GM19438 (cell line): ENCODE measurements around the gene TBL2.
"Not testable (repeated sequence)": the region's sequence is repeated elsewhere in the genome, so short reads cannot be mapped to it uniquely, and the experiment has no call there.

Source experiments
- ATAC-seq: cut with Tn5 transposase; IDR thresholded peaks from one replicate; pipeline ENCODE4 v1.9.1; 2021; ENCODE audit warnings: low read depth; ENCODE audit not compliant: unreplicated experiment

TBL2 gene

GRCh38 chr7:73537051-73537450, 41.3 kb downstream of the TBL2 start:
- no peak for ATAC-seq

DNA sequence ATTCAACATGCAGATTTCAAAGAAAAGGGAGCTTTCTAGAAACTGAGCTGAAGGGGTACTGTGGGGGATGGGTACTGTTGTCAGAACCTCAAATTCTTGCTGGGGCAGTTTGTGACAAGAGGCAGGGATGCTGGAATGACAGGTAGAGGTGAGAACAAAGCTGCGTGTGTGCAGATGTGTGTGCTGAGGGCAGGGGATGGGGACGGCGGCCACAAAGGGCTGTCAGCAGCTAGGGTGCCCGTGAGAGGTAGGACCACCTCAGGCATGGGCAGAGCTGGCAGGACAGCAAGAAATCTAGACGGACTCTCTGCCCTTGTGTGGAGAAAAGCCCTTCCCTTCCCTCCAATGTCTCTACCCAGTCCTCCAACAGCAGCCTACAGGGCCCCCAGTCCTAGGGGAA, 41.9 kb downstream of the TBL2 start:
- ATAC-seq: no peak

- ATAC-seq: not testable (repeated sequence)
These were observed 42.5 kb downstream of the TBL2 start for GRCh38 chr7:73535918-73536317.

DNA sequence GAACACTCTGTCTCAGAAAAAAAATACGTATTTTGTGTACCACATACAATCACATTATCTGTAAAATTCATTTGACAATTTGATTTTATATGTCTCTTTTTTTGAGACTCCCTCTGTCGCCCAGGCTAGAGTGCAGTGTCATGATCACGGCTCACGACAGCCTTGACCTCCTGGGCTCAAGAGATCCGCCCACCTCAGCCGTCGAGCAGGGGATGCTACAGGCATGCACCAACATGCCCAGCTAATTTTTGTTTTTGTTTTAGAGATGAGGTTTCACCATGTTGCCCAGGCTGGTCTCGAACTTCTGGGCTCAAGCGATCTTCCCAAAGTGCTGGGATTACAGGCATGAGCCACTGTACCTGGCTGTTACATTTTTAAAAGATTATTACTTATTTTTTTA, 44.6 kb downstream of the TBL2 start:
- no peak for ATAC-seq

DNA sequence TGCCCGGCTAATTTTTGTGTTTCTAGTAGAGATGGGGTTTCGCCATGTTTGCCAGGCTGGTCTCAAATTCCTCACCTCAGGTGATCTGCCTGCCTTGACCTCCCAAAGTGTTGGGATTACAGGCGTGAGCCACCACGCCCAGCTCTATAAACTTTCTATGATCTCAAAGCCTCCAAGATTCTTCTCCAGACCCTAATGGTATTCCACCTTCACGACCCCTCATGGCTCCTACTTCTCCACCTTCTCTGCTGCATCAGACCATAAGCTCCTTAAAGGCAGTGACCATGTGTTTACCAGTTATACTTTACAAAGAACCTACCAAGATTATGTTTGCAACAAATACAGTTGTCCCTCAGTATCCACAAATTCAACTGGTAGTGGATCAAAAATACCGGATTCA, 46.2 kb downstream of the TBL2 start:
- no peak for ATAC-seq

- ATAC-seq: no peak
These were observed 47.6 kb downstream of the TBL2 start for GRCh38 chr7:73530800-73531199.

- ATAC-seq: no peak
These were observed 51.2 kb downstream of the TBL2 start for GRCh38 chr7:73526896-73527821.

- not testable (repeated sequence) for ATAC-seq
These were observed 52.3 kb downstream of the TBL2 start for GRCh38 chr7:73526158-73526494.

DNA sequence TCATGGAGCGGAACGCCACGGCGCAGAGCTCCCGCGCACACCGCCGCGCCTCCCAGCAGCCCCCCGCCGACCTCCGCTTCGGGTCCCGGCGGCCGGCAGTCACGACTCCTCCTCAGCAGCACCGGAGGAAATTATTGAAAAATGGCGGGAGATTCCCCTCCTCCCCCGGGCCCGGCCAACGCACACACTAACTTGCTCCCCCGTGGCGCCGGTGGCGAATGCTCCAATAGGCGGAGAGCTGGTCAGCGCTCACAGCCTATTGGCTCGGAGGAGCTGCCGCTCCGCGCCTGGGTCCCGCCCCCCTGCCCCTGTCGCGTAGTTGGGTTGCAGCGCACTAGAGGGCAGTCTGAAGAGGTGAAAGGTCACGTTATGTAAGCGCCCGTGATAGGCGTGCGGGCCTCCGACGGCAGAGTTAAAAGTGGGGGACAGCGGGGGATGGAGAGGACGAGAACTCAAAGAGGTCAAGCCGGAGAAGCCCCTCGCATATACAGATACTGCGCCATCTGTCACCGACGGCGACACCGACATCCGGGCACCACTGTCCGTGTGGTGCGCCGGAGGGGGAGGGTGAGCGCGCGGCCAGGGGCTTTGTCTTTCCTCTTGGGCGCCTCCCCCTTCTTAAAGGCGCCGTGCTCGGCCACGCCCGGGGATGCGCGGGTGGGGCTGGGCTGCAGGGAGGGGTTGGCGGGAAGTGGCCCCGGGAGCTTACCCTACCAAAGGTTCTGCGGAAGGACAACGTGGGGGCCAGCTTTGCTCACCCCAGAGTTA, 56.1 kb downstream of the TBL2 start, which contains the start of gene BAZ1B:
Gene BAZ1B (minus strand): TSS at position 189 of the 768 bp plus-strand sequence. CDS start 360 bp downstream, outside the sequence.
- peak; percentile 83 for ATAC-seq

GRCh38 chr7:73521636-73522104, 56.7 kb downstream of the TBL2 start:
- peak; percentile 36 for ATAC-seq

DNA sequence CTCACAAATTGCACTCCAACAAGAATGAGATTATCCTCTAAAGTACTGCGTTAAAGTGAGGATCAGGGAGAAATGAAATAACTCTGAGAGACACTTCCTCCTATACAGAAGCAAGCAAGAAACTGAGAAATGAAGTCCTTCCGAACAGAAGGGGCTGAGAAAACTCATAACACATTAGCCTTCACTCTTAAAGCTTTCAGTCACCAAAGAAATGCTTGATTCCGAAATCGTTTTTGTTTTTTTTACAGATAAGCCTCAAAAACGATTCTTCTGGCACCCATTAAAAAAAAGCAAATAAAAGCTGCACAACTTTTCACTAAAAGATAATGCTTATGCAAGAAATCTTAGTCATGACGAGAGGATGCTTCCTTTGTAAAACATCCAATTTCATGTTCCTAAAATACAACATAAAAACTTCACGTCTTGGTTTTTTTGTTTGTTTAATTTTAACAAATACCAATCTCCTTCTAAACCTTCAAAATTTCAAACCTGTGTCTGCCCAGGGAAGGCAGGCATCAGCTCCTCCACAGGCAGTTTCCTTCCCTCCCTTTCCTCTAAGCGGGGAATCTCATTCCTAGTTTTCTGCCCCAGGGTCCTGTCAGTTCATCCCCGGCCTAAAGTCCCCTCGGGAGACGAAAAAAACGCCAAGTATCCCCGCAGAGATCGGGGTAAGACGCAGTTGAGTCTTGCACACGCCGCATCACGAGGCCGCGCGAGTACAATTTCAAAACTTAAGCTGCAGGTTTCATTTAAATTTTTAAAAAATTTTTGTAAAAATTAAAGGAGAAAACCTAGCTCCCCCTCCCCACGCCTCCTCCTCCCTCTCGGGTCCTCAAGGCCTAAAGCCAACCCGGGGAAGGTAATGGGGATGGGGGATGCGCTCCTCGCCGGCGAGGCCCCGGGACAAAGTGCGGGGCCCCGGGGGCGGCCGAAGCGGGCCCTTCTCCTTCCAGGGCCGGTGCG, 57.4 kb downstream of the TBL2 start:
- no peak for ATAC-seq

DNA sequence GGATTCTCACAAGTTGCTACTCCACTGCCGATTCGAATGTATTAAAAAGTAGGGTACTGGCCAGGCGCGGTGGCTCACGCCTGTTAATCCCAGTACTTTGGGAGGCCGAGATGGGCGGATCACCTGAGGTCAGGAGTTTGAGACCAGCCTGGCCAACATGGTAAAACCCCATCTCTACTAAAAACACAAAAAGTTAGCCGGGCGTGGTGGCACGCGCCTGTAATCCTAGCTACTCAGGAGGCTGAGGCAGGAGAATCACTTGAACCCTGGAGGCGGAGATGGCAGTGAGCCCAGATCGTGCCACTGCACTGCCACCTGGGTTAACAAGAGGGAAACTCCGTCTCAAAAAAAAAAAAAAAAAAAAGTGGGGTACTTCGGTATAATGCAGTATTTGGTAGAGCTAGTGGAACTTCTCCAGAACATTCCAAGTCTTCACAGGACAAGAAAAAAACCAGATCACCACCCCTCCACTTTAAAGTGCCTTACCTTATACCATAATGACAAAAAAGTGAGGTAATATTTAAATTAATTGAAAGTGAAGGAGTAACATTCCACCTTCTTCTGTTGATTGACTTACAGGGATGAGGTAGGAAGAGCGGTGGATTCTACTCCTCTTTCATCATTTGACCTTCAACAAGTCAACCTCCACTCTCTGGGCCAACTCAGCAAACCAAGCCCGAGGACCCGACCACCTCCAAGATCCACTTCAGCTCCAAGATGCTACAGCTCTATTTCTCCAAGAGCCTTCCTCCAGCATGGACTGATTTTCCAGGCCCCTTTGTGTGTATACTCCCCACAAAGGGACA, 58.3 kb downstream of the TBL2 start:
- no peak for ATAC-seq

DNA sequence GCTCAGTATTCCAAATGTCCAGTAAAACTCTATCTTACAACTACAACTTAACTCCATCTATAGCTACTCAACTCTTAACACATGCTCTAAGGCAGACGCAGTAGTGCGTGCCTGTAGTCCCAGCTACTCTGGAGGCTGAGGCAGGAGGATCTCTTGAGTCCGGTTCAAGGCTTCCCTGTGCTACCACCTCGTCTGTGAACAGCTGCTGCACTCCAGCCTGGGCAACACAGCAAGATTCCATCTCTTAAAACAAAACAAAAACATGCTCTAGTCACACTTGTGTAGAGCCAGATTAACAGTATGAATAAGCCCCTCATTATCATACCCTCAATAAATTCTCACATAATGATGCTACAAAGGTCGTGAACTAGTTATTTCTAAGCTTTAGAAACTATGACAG, 59.9 kb downstream of the TBL2 start:
- ATAC-seq: no peak
